K562 (cell line): ENCODE results near the gene TBCCD1. TPM values are rescaled to one million over a fixed set of nuclear protein-coding genes. Genes with fewer than 3 reads are reported as not detected.

Experiments used
- ARNT ChIP-seq, 2 experiments: fragments of 450-650 bp; IDR thresholded peaks; 2 replicates each; pipeline ENCODE4 v1.6.1; 2016; ENCODE audit warnings: mild to moderate bottlenecking in 1 of 2
- CTBP1 ChIP-seq: fragments of 450-650 bp; IDR thresholded peaks from 2 replicates; pipeline ENCODE4 v1.6.1; 2016; ENCODE audit warnings: borderline replicate concordance
- ELF1 ChIP-seq: fragments of 200-800 bp; sonication (Bioruptor generic); IDR thresholded peaks from 2 replicates; pipeline ENCODE4 v1.6.1; 2016; ENCODE audit warnings: missing genetic modification characterization, missing compliant biosample characterization
- FOXK2 ChIP-seq, 2 experiments: fragments of 450-650 bp; IDR thresholded peaks in 1 of 2; conservative IDR thresholded peaks in 1 of 2; 2 replicates each; pipeline ENCODE4 v1.6.1; 2016; ENCODE audit warnings: low read depth in 2 of 2, mild to moderate bottlenecking in 1 of 2
- KDM5B ChIP-seq: fragments of 200-600 bp; sonication (generic); IDR thresholded peaks from 2 replicates; pipeline ENCODE4 v1.6.1; 2012; ENCODE audit warnings: low read depth, mild to moderate bottlenecking, moderate library complexity, low read length, control low read depth, inconsistent platforms; ENCODE audit not compliant: insufficient replicate concordance
- MTA2 ChIP-seq: fragments of 450-650 bp; IDR thresholded peaks from 2 replicates; pipeline ENCODE4 v1.6.1; 2016; ENCODE audit warnings: low read depth
- MYC ChIP-seq, 2 experiments: fragments of 250-450 bp in 1 of 2; sonication (Bioruptor Pico) in 1 of 2; IDR thresholded peaks; 2 replicates each; pipeline versions ENCODE4 v1.5.1 to v1.6.1; 2012 to 2021; ENCODE audit warnings: low read depth in 2 of 2, borderline replicate concordance in 1 of 2, improper control_type of control experiment in 1 of 2, low read length in 1 of 2, mild to moderate bottlenecking in 1 of 2, moderate library complexity in 1 of 2
- NONO ChIP-seq, 2 experiments: fragments of 200-400 bp in 1 of 2; fragments of 450-650 bp in 1 of 2; formaldehyde crosslinking in 1 of 2; IDR thresholded peaks; 2 replicates each; pipeline ENCODE4 v1.6.1; 2017; ENCODE audit warnings: low read depth in 2 of 2, mild to moderate bottlenecking in 2 of 2, moderate library complexity in 2 of 2, low read length in 1 of 2
- PYGO2 ChIP-seq: fragments of 450-650 bp; IDR thresholded peaks from 2 replicates; pipeline ENCODE4 v1.6.1; 2016; ENCODE audit warnings: mild to moderate bottlenecking, missing genetic modification characterization, moderate library complexity, missing compliant biosample characterization
- SMARCA4 ChIP-seq: fragments of 450-650 bp; IDR thresholded peaks from 2 replicates; pipeline ENCODE4 v1.6.1; 2016
- SMC3 ChIP-seq: conservative IDR thresholded peaks from 2 replicates; pipeline ENCODE4 v1.6.1; 2011; ENCODE audit warnings: low read depth, low read length, improper control_type of control experiment; ENCODE audit not compliant: insufficient read depth
- THRAP3 ChIP-seq: fragments of 450-650 bp; IDR thresholded peaks from 2 replicates; pipeline ENCODE4 v1.6.1; 2016; ENCODE audit warnings: mild to moderate bottlenecking, inconsistent platforms, borderline replicate concordance
- THRB ChIP-seq: fragments of 450-650 bp; formaldehyde crosslinking; conservative IDR thresholded peaks from 2 replicates; pipeline ENCODE4 v1.4.0; 2022; ENCODE audit warnings: mild to moderate bottlenecking, missing genetic modification characterization
- ZBTB2 ChIP-seq: fragments of 450-650 bp; IDR thresholded peaks from 2 replicates; pipeline ENCODE4 v1.6.1; 2016; ENCODE audit warnings: antibody characterized with exemption
- ZNF324 ChIP-seq: fragments of 250-450 bp; sonication (Bioruptor Pico); IDR thresholded peaks from 2 replicates; pipeline ENCODE4 v1.4.0; 2020; ENCODE audit warnings: mild to moderate bottlenecking
- ZZZ3 ChIP-seq: fragments of 450-650 bp; IDR thresholded peaks from 2 replicates; pipeline ENCODE4 v1.6.1; 2016; ENCODE audit warnings: antibody characterized with exemption, mild to moderate bottlenecking, moderate library complexity
- polyA plus RNA-seq, 8 experiments: library from polyadenylated mRNA; depleted of rRNA in 4 of 8; stranded (reverse) in 5 of 8; unstranded in 3 of 8; fragments of >200 nt; fragmentation: Nextera tagmentation in 2 of 8; fragmentation: Illumina TruSeq in 1 of 8; extraction: Ambion mirVana in 2 of 8; extraction: Trizol in 1 of 8; gene quantifications; 2 replicates each; pipeline versions ENCODE4 v1.2.1 to v1.2.3, GENCODE V29; 2011 to 2014; ENCODE audit warnings: inconsistent platforms in 1 of 8, missing spikeins in 1 of 8
- total RNA-seq, 7 experiments: library from RNA; depleted of rRNA in 6 of 7; stranded (reverse); fragments of >200 nt in 6 of 7; fragmentation: Illumina TruSeq in 2 of 7; extraction: Trizol in 2 of 7; gene quantifications; 2 replicates each; pipeline versions ENCODE4 v1.2.1 to v1.2.3, GENCODE V29; 2011 to 2021; ENCODE audit warnings: low replicate concordance in 1 of 7
- TF ChIP-seq, protein P1 (sequence below): fragments of 450-650 bp; IDR thresholded peaks from 2 replicates; pipeline ENCODE4 v1.6.1; 2017; ENCODE audit warnings: antibody characterized with exemption
- TF ChIP-seq, protein P2 (sequence below), 2 experiments: fragments of 450-650 bp; conservative IDR thresholded peaks; 2 replicates each; pipeline ENCODE4 v1.6.1; 2017; ENCODE audit warnings: mild to moderate bottlenecking in 2 of 2, moderate library complexity in 2 of 2
- TF ChIP-seq, protein P3 (sequence below): fragments of 450-650 bp; IDR thresholded peaks from 2 replicates; pipeline ENCODE4 v1.6.1; 2016

TBCCD1 gene
- total and polyA plus RNA-seq, 9 of the 15 experiments (the other 6 are each of a cell fraction or from before 2014, with no cell fraction given), result 17.7 to 31.1 (median 21.2) TPM

DNA sequence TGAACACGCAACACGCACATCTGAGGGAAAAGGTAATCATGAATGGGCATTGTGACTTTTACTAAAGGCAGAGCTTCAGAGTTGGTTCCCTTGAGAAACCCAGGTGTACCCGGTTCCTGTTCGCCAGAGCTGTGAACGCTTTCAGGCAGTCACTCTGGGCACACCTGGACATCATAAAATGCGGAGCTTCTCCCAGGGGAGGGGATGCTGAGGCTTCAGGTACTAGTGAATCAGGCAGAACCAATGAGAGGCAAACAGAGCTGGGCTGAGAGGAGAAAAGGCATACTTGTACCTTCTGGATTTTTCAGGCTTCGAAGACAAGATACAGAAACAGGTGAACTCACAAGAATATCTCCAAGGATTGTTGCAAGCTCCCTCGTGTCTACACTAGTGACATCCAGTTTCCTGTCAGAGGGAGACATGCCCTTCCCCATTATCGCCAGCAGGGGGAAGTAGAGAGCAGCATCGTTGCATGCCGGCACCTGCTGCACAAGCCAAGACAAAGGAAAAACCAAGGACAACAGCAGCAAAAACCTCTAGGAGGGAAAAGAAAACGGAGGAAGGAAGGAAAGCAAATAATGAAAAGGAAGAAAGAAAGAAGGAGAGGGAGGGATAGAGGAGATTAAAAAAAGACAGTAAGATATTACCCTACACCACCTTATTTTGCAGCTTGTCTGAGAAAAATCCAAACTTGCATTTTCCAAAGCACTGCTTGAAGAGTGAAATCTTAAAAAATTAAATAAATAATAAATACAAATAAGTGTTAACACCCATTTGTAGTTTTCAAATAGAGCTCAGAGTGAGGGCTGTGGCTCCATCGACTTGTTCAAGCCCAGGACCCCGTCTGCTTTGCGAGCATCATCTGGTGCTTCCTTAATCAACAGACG lies 47.7 kb upstream of the TBCCD1 start (continued):
- no peak for TF ChIP-seq ZNF324
- peak; percentile 83 for TF ChIP-seq SMC3
- no peak for TF ChIP-seq NONO (IDR thresholded peaks at IDR 0.05; ENCODE audit: low read depth in 2 of 2, low read length in 1 of 2)
- TF ChIP-seq, protein P1, sequence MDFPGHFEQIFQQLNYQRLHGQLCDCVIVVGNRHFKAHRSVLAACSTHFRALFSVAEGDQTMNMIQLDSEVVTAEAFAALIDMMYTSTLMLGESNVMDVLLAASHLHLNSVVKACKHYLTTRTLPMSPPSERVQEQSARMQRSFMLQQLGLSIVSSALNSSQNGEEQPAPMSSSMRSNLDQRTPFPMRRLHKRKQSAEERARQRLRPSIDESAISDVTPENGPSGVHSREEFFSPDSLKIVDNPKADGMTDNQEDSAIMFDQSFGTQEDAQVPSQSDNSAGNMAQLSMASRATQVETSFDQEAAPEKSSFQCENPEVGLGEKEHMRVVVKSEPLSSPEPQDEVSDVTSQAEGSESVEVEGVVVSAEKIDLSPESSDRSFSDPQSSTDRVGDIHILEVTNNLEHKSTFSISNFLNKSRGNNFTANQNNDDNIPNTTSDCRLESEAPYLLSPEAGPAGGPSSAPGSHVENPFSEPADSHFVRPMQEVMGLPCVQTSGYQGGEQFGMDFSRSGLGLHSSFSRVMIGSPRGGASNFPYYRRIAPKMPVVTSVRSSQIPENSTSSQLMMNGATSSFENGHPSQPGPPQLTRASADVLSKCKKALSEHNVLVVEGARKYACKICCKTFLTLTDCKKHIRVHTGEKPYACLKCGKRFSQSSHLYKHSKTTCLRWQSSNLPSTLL, result no peak
- TF ChIP-seq ELF1 (tag), result 0 out of 2 replicates have a peak, but pooled peaks have one; percentile 13
- TF ChIP-seq FOXK2 (conservative IDR thresholded peaks at IDR 0.05 in 1 of 2, IDR thresholded peaks at IDR 0.05 in 1 of 2; ENCODE audit: low read depth in 2 of 2), result peak in 1 of 2 experiments; percentile 72; a peak in 3 of 4 replicates
- no peak for TF ChIP-seq ZBTB2
- 0 out of 2 replicates have a peak, but pooled peaks have one; percentile 39 for TF ChIP-seq MTA2
- TF ChIP-seq, protein P2, sequence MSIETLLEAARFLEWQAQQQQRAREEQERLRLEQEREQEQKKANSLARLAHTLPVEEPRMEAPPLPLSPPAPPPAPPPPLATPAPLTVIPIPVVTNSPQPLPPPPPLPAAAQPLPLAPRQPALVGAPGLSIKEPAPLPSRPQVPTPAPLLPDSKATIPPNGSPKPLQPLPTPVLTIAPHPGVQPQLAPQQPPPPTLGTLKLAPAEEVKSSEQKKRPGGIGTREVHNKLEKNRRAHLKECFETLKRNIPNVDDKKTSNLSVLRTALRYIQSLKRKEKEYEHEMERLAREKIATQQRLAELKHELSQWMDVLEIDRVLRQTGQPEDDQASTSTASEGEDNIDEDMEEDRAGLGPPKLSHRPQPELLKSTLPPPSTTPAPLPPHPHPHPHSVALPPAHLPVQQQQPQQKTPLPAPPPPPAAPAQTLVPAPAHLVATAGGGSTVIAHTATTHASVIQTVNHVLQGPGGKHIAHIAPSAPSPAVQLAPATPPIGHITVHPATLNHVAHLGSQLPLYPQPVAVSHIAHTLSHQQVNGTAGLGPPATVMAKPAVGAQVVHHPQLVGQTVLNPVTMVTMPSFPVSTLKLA (conservative IDR thresholded peaks at IDR 0.05), result peak in 1 of 2 experiments; percentile 49; a peak in 1 of 4 replicates
- peak; percentile 64; the same call in 1 of the 2 replicates for TF ChIP-seq THRAP3
- no peak for TF ChIP-seq KDM5B
- TF ChIP-seq THRB, result 0 out of 2 replicates have a peak, but pooled peaks have one; percentile 50
- TF ChIP-seq SMARCA4, result 0 out of 2 replicates have a peak, but pooled peaks have one; percentile 25
- peak; percentile 64 for TF ChIP-seq MYC (IDR thresholded peaks at IDR 0.05; ENCODE audit: low read depth, low read length)
- TF ChIP-seq MYC (CRISPR knock-in tag; IDR thresholded peaks at IDR 0.05; ENCODE audit: borderline replicate concordance, low read depth), result no peak
- TF ChIP-seq CTBP1, result peak; percentile 58; the same call in 1 of the 2 replicates
- TF ChIP-seq ZZZ3, result no peak
- TF ChIP-seq PYGO2 (tag), result no peak
- TF ChIP-seq, protein P3, sequence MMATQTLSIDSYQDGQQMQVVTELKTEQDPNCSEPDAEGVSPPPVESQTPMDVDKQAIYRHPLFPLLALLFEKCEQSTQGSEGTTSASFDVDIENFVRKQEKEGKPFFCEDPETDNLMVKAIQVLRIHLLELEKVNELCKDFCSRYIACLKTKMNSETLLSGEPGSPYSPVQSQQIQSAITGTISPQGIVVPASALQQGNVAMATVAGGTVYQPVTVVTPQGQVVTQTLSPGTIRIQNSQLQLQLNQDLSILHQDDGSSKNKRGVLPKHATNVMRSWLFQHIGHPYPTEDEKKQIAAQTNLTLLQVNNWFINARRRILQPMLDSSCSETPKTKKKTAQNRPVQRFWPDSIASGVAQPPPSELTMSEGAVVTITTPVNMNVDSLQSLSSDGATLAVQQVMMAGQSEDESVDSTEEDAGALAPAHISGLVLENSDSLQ, result peak; percentile 69
- TF ChIP-seq ARNT (IDR thresholded peaks at IDR 0.05), result peak in 1 of 2 experiments; percentile 76; a peak in 1 of 4 replicates
